ENCODE results near the gene ADAMTSL3.

GRCh38 chr15:83999396-84000135 lies 345.6 kb downstream of the ADAMTSL3 start:
- TF ChIP-seq CTCF (conservative IDR thresholded peaks at IDR 0.05) (no peak), ZFX (IDR thresholded peaks at IDR 0.05) (no peak)

Measured in C4-2B (cell line).